ENCODE data around the gene PHKB. TPM values are rescaled to one million over a fixed set of nuclear protein-coding genes. Genes with fewer than 3 reads are reported as not detected.

Gene PHKB
- total RNA-seq, 1 experiment from 2014 or later = 83.4 TPM

GRCh38 chr16:47624563-47624962 is 163.4 kb downstream of the PHKB start:
- Mint-ChIP-seq H3K27me3 (ENCODE audit: unreplicated experiment) (no peaks in the 10 kb centered on the region), H3K36me3 (ENCODE audit: insufficient read depth, unreplicated experiment) (no peaks in the 10 kb centered on the region), H3K9me3 (ENCODE audit: low read depth, unreplicated experiment) (no peaks in the 10 kb centered on the region), H3K27ac (ENCODE audit: unreplicated experiment) (no peak overlapping the region), H3K4me1 (ENCODE audit: low read depth, unreplicated experiment) (no peaks in the 10 kb centered on the region), H3K4me3 (ENCODE audit: low read depth, unreplicated experiment) (no peak overlapping the region)
- intact Hi-C loops (cut with micrococcal nuclease; ENCODE audit: unreplicated experiment) = no loop called here
- BruUV-seq (replicated peaks) = no TSS peak
- CTCF ChIA-PET = interaction anchor here (0.5 kb wide), 1 partner anchor 858 kb away, joined by 3 read pairs; no protein-coding TSS in a partner anchor
- no peak for TF ChIP-seq CTCF (IDR thresholded peaks at IDR 0.05; ENCODE audit: unreplicated experiment)
- DNase-seq = no peak

- Mint-ChIP-seq H3K9me3 (ENCODE audit: low read depth, unreplicated experiment) (no peaks in the 10 kb centered on the region), H3K27me3 (ENCODE audit: unreplicated experiment) (no peaks in the 10 kb centered on the region), H3K4me1 (ENCODE audit: low read depth, unreplicated experiment) (no peaks in the 10 kb centered on the region), H3K36me3 (ENCODE audit: insufficient read depth, unreplicated experiment) (no peaks in the 10 kb centered on the region), H3K27ac (ENCODE audit: unreplicated experiment) (no peak overlapping the region), H3K4me3 (ENCODE audit: low read depth, unreplicated experiment) (no peak overlapping the region)
- CTCF ChIA-PET = no interaction called here
- TF ChIP-seq CTCF (IDR thresholded peaks at IDR 0.05; ENCODE audit: unreplicated experiment) = no peak
- no peak for DNase-seq
- intact Hi-C loops (cut with micrococcal nuclease; ENCODE audit: unreplicated experiment) = no loop called here
- BruUV-seq (replicated peaks) = no TSS peak
These were observed 164.0 kb downstream of the PHKB start for GRCh38 chr16:47625115-47625567.

- H3K4me1 Mint-ChIP-seq (ENCODE audit: low read depth, unreplicated experiment) = no peaks in the 10 kb centered on the region
- no peak for TF ChIP-seq CTCF (IDR thresholded peaks at IDR 0.05; ENCODE audit: unreplicated experiment)
- no peaks in the 10 kb centered on the region for H3K36me3 Mint-ChIP-seq (ENCODE audit: insufficient read depth, unreplicated experiment)
- CTCF ChIA-PET = no interaction called here
- DNase-seq = no peak
- no peaks in the 10 kb centered on the region for H3K27me3 Mint-ChIP-seq (ENCODE audit: unreplicated experiment)
- H3K9me3 Mint-ChIP-seq (ENCODE audit: low read depth, unreplicated experiment) = no peaks in the 10 kb centered on the region
- no peak overlapping the region for H3K4me3 Mint-ChIP-seq (ENCODE audit: low read depth, unreplicated experiment)
- no TSS peak for BruUV-seq (replicated peaks)
- intact Hi-C loops (cut with micrococcal nuclease; ENCODE audit: unreplicated experiment) = no loop called here
- H3K27ac Mint-ChIP-seq (ENCODE audit: unreplicated experiment) = no peak overlapping the region
These were observed 165.1 kb downstream of the PHKB start for GRCh38 chr16:47626246-47626645.

- Mint-ChIP-seq H3K4me3 (ENCODE audit: low read depth, unreplicated experiment) (no peak overlapping the region), H3K27me3 (ENCODE audit: unreplicated experiment) (no peaks in the 10 kb centered on the region), H3K9me3 (ENCODE audit: low read depth, unreplicated experiment) (no peaks in the 10 kb centered on the region), H3K27ac (ENCODE audit: unreplicated experiment) (no peak overlapping the region), H3K4me1 (ENCODE audit: low read depth, unreplicated experiment) (no peaks in the 10 kb centered on the region), H3K36me3 (ENCODE audit: insufficient read depth, unreplicated experiment) (no peaks in the 10 kb centered on the region)
- no TSS peak for BruUV-seq (replicated peaks)
- CTCF ChIA-PET = no interaction called here
- TF ChIP-seq CTCF (IDR thresholded peaks at IDR 0.05; ENCODE audit: unreplicated experiment) = no peak
- intact Hi-C loops (cut with micrococcal nuclease; ENCODE audit: unreplicated experiment) = no loop called here
- no peak for DNase-seq
These were observed 166.0 kb downstream of the PHKB start for GRCh38 chr16:47627085-47627639.

Measured in Calu3 (cell line).